SIG-M5 treated with dmso at 0.1 percent for 504 hours (cell line): ENCODE measurements around the gene DTNB.

Experiments used
- DNase-seq: peaks from one replicate; lab custom pipeline; 2025; ENCODE audit not compliant: unreplicated experiment; lab: John Stamatoyannopoulos, UW

Gene DTNB

DNA sequence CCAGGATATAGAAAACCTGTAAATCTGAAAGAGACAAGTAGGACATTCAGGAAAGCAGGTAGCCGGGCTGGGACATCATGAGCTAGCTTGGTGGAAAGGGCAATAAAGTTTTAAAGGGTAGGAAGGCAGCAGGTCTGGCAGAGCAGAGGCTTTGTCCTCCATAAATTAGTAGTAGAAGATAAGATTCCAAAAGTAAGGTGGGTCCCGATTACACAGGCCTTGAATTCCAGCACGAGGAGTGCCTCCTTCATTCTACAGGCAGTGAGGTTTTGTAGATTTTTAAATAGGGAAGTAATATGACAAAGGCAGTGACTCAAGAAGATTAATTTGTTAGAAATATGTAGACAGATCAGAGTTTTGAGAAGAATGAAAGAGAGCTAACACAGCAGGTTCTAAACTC is 160.7 kb downstream of the DTNB start:
- peak; percentile 19 for DNase-seq

DNA sequence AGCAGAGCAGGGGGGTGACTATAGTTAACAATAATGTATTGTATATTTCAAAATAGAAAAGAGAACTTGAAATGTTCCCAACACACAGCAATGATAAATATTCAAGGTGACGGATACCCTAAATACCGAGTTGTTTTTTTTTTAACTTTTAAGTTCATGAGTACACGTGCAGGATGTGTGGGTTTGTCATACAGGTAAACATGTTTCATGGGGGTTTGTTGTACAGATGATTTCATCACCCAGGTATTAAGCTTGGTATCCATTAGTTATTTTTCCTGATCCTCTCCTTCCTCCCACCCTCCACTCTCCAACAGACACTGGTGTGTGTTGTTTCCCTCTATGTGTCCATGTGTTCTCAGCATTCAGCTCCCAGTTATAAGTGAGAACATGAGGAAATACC is 167.2 kb downstream of the DTNB start:
- no peak for DNase-seq

GRCh38 chr2:25505622-25506021 is 167.8 kb downstream of the DTNB start:
- DNase-seq = no peak

GRCh38 chr2:25505182-25505581 is 168.2 kb downstream of the DTNB start:
- no peak for DNase-seq

GRCh38 chr2:25504266-25504665 is 169.1 kb downstream of the DTNB start:
- no peak for DNase-seq

GRCh38 chr2:25499157-25499556 is 174.2 kb downstream of the DTNB start:
- DNase-seq = no peak

GRCh38 chr2:25497918-25498407 is 175.4 kb downstream of the DTNB start:
- no peak for DNase-seq

GRCh38 chr2:25497229-25497917 is 176.0 kb downstream of the DTNB start:
- DNase-seq = no peak

DNA sequence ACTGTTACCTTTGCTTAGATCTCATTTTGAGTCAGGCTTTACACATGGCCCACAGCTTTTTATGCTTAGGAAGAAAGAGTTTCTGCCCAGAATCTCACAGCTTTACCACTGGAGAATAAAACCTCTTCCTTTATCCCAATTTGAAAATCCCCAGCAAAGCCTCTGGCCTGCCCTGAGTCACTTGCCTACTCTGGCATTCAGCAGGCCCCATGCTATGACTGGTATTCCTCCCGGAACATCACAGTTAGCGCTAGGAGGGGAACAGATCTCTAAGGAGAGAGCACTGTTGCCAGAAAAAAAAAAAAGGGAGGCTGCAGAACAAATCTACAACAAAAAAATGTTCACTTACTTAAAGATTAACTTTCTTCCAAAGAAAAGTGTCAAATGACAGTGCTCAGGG is 178.8 kb downstream of the DTNB start:
- DNase-seq = no peak

GRCh38 chr2:25493207-25493606 is 180.2 kb downstream of the DTNB start:
- no peak for DNase-seq

DNA sequence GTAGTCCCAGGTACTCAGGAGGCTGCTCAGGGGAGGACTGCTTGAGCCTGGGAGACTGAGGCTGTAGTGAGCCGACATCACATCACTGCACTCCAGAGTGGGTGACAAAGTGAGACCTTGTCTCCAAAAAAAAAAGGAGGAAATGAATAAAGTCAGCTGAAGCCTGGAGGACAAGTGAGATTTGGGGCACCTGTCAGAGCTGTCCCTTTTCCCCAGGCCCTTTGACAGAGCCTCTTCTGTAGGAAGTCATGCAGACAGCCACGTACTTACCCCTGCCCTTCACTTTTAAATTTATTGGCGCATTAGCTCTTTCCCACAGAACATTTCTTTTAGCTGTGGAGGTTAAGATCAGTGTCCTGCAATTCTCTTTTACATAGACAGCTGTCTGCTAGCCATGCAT is 180.7 kb downstream of the DTNB start:
- DNase-seq = no peak

GRCh38 chr2:25491966-25492532 is 181.3 kb downstream of the DTNB start:
- DNase-seq = no peak

DNA sequence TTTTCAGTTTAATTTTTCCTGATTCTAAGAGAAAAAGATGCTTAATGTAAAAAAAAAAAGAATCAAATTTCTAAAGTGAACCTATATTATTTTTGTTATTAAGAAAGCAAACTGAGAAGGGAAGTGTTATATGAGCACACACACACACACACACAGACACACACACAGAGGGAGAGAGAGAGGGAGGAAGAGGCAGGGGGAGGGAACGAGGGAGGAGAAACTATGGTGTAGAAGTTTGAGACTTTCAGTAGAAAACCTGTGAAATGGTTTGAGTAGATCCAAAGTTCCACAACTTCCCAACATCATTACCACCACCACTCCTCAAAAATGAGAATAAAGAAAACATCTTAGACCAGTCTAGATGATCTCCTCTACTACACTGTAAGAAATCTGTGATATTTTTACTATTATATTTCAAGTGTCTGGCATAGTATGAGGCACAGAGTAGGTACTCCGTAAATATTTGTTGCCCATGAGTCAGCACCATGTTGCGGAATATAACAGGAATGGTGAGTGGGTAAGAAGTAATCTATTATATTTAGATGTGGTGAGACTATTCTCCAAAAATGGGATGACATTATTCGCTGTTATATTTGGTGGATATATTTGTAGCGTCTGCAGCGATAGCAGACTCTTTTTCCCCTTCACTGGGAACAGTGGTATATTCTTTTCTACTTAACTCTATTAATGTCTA is 182.2 kb downstream of the DTNB start:
- no peak for DNase-seq

DNA sequence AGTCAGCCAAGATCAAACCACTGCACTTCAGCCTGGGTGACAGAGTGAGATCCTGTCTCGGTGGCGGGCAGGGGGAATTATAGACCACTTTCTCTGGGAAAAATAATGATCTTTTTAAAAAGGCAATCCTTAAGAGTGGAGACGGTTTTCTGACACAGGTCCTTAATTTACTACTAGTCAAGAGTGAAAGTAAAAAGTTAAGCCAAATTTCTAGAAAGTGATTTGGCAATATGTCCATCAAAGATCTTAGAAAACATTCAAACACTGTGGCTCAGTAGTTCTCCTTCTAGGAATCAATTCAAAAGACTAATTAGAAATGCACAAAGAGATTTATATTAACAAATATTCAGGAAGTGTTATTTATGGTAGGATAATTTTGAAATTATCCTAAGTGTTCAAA is 183.2 kb downstream of the DTNB start:
- no peak for DNase-seq

DNA sequence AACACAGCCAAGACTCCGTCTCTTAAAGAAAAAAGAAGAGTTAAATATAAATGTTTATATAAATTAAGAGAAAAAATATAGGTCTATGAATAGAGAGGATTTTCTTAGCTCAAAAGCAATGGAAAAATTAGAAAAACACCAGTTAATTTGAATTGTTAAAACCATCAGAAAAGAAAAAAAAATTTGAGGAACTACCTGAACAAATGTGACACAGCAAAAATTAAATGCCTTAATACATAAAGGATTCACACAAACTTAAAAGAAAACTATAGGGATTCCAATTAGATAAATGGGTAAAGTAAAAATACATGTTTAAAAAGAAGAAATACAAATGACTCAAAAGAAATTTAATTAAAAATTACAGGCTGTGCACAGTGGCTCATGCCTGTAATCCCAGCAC is 183.7 kb downstream of the DTNB start:
- no peak for DNase-seq

- peak; percentile 90 for DNase-seq
These were observed 189.6 kb downstream of the DTNB start for GRCh38 chr2:25483607-25484266.

- DNase-seq = no peak
These were observed 191.0 kb downstream of the DTNB start for GRCh38 chr2:25482341-25482740.

DNA sequence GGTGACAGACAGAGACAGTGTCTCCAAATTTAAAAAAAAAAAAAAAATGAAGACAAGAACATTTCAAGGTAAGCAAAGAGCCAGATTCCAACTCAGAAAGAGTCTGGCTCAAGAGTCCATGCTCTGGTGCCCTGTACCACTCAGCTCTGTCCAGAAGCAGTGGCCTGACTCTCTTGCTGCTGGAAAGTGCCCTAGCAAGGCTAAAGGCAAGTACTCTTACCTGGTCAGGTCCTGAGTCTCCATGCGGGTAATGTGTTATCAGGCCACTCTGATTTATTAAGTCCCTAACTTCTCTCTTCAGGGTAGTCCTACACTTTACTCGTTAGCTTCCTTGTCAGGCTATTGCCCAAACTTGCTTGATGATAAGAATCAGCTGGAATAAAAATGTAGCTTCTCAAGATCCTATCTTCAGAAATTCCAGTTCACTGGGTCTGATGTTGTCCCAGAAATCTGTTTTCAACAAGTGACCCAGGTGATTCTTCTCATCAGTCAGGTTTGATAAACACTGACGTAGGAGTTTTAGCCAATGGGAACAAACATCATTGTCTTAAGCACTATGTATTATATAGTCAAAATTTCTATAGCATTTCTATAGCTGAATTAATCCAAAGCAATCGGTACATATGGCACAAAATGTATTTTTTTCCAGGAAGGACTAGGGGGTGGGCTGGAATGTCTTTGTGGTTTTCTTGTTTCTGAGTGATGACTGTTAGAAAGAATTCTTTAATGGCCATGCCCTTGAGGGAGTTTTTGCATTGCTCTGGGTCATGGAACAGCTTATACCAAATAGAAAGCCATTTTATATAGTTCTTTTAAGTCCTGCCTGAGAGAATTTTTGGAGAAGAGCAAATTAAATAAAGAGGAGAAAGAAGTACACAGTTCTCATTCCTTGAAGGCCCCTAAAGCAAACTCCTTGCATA is 191.7 kb downstream of the DTNB start:
- no peak for DNase-seq

GRCh38 chr2:25480561-25480960 is 192.8 kb downstream of the DTNB start:
- no peak for DNase-seq

GRCh38 chr2:25479761-25480160 is 193.6 kb downstream of the DTNB start:
- no peak for DNase-seq

DNA sequence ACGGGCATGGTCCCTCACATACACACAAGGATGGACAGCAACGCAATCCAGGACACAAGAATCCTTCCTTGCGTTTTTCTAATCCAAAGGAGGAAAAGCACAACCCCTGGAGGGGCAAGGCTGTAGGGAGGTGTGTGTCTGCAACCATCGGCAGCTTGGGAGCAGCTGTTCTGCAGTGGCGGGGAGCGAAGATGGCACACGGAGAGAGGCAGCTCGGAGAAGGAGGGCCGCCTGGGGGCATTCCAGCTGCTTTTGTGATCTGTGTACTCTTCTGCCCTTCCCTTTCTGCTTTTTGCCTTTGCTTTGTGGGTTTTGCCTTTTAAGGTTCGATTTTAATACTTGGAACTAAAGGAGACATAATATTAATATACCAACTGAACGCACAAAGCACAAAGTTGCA is 194.6 kb downstream of the DTNB start:
- no peak for DNase-seq
